IMR-90 (cell line): ENCODE results near the gene MERTK.

Experiments used
- POLR2A ChIP-seq: IDR thresholded peaks from 2 replicates; pipeline ENCODE4 v1.6.1; 2012; ENCODE audit warnings: mild to moderate bottlenecking, low read depth, low read length
- RAD21 ChIP-seq: IDR thresholded peaks from 2 replicates; pipeline ENCODE4 v1.6.1; 2012; ENCODE audit warnings: low read length, improper control_type of control experiment
- TF ChIP-seq, protein P1 (sequence below): conservative IDR thresholded peaks from 2 replicates; pipeline ENCODE4 v1.5.1; 2012; ENCODE audit warnings: mild to moderate bottlenecking, low read depth, low read length, improper control_type of control experiment
- TF ChIP-seq, protein P2 (sequence below): fragments of 150-350 bp; IDR thresholded peaks from 2 replicates; pipeline ENCODE4 v1.6.1; 2017; ENCODE audit warnings: mild to moderate bottlenecking, antibody characterized with exemption, low read length, low read depth
- TF ChIP-seq, protein P3 (sequence below): fragments of 150-350 bp; IDR thresholded peaks from 2 replicates; pipeline ENCODE4 v1.6.1; 2016; ENCODE audit warnings: low read depth, mild to moderate bottlenecking, low read length, moderate library complexity, borderline replicate concordance

DNA sequence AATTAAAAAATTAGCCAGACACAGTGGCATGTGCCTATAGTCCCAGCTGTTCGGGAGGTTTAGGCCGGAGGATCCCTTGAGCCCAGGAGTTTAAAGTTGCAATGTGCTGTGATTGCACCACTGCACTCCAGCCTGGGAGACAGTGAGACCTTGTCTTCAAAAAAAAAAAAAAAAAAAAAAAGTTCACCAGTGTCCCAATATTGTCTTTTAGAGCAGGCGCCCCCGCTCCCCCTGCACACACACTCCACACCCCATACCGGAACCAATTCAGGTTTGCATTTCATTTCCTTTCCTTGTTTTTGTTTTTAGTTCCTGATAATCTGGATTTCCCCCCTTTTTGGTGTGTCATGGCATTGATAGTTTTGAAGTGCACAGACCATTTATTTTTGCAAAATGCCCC, 167.1 kb downstream of the MERTK start:
- TF ChIP-seq, protein P1, sequence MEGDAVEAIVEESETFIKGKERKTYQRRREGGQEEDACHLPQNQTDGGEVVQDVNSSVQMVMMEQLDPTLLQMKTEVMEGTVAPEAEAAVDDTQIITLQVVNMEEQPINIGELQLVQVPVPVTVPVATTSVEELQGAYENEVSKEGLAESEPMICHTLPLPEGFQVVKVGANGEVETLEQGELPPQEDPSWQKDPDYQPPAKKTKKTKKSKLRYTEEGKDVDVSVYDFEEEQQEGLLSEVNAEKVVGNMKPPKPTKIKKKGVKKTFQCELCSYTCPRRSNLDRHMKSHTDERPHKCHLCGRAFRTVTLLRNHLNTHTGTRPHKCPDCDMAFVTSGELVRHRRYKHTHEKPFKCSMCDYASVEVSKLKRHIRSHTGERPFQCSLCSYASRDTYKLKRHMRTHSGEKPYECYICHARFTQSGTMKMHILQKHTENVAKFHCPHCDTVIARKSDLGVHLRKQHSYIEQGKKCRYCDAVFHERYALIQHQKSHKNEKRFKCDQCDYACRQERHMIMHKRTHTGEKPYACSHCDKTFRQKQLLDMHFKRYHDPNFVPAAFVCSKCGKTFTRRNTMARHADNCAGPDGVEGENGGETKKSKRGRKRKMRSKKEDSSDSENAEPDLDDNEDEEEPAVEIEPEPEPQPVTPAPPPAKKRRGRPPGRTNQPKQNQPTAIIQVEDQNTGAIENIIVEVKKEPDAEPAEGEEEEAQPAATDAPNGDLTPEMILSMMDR: no peak
- TF ChIP-seq RAD21 (no peak), POLR2A (no peak)
- TF ChIP-seq, protein P2, sequence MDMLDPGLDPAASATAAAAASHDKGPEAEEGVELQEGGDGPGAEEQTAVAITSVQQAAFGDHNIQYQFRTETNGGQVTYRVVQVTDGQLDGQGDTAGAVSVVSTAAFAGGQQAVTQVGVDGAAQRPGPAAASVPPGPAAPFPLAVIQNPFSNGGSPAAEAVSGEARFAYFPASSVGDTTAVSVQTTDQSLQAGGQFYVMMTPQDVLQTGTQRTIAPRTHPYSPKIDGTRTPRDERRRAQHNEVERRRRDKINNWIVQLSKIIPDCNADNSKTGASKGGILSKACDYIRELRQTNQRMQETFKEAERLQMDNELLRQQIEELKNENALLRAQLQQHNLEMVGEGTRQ: no peak
- TF ChIP-seq, protein P3, sequence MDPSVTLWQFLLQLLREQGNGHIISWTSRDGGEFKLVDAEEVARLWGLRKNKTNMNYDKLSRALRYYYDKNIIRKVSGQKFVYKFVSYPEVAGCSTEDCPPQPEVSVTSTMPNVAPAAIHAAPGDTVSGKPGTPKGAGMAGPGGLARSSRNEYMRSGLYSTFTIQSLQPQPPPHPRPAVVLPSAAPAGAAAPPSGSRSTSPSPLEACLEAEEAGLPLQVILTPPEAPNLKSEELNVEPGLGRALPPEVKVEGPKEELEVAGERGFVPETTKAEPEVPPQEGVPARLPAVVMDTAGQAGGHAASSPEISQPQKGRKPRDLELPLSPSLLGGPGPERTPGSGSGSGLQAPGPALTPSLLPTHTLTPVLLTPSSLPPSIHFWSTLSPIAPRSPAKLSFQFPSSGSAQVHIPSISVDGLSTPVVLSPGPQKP: no peak
